Muscle of leg (tissue), 11 donors: Measurements from ENCODE around the gene TMOD3. TPM values are rescaled to one million over a fixed set of nuclear protein-coding genes. Genes with fewer than 3 reads are reported as not detected.

Source experiments
- DNase-seq: peaks from one replicate; pipeline ENCODE4 v3.0.0; 2013
- H3K27ac ChIP-seq: one replicate; pipeline ENCODE4 v1.5.1; 2013; ENCODE audit warnings: mild to moderate bottlenecking, low read length, control low read depth
- H3K27me3 ChIP-seq: one replicate; pipeline ENCODE4 v1.6.1; 2013; ENCODE audit warnings: low read length; ENCODE audit not compliant: control insufficient read depth, insufficient read depth
- H3K36me3 ChIP-seq: one replicate; pipeline ENCODE4 v1.6.1; 2013; ENCODE audit warnings: low read length; ENCODE audit not compliant: control insufficient read depth, insufficient read depth
- H3K4me1 ChIP-seq: one replicate; pipeline ENCODE4 v1.6.1; 2013; ENCODE audit warnings: low read length; ENCODE audit not compliant: control insufficient read depth, insufficient read depth
- H3K4me3 ChIP-seq: one replicate; pipeline ENCODE4 v1.5.1; 2013; ENCODE audit warnings: low read length, control low read depth
- H3K9me3 ChIP-seq: replicated peaks from 2 replicates; pipeline ENCODE4 v1.6.1; 2013; ENCODE audit warnings: low read depth, low read length; ENCODE audit not compliant: control insufficient read depth
- WGBS: methylation state at CpG from one replicate; pipeline ENCODE4 v1.1.5; 2013; ENCODE audit warnings: missing lambda C conversion rate; ENCODE audit not compliant: insufficient coverage; 5-methylcytosine and 5-hydroxymethylcytosine counted together
- polyA plus RNA-seq, 8 donors: library from polyadenylated mRNA; unstranded; fragments of 120-200 nt; gene quantifications; one replicate each; pipeline versions ENCODE4 v1.2.1 to v1.2.3, GENCODE V29; 2013; ENCODE audit warnings: inconsistent platforms in 1 of 8, low replicate concordance in 1 of 8; ENCODE audit not compliant: insufficient read length in 8 of 8, insufficient read depth in 1 of 8
- total RNA-seq: library from RNA; stranded (reverse); fragments of 120-200 nt; gene quantifications from one replicate; pipeline ENCODE4 v1.2.4, GENCODE V29; 2013

The TMOD3 gene
- total and polyA plus RNA-seq, 9 donors, result 14.3 to 27.9 (median 17.9) TPM

DNA sequence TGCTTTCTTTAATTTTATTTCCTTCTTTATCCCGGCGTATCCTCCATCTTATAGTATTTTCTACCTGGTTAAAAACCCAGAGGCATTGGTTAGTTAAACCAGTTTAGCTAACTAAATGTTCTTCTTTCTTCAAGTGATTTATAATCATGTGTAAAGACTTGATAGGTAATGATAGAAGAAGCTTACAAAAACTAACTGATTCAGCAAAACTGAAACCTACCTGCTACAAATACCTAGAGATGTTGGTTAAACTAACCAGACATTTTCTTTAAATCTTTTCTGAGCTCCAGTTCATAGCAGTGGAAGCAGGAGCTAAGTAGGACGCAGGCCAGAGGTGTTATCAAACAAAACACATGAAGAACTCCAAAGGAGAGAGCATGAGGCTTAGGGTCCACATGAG is 97.4 kb downstream of the TMOD3 start:
- no CpG with 5 or more reads among the region's 3 CpGs for WGBS
- no peak overlapping the region for H3K27ac ChIP-seq
- no peak overlapping the region for H3K4me3 ChIP-seq
- H3K4me1 ChIP-seq, result no peaks in the 10 kb centered on the region
- no peaks in the 10 kb centered on the region for H3K27me3 ChIP-seq
- no peaks in the 10 kb centered on the region for H3K9me3 ChIP-seq
- no peak for DNase-seq
- H3K36me3 ChIP-seq, result peaks cover 29% of the 10 kb centered on the region

DNA sequence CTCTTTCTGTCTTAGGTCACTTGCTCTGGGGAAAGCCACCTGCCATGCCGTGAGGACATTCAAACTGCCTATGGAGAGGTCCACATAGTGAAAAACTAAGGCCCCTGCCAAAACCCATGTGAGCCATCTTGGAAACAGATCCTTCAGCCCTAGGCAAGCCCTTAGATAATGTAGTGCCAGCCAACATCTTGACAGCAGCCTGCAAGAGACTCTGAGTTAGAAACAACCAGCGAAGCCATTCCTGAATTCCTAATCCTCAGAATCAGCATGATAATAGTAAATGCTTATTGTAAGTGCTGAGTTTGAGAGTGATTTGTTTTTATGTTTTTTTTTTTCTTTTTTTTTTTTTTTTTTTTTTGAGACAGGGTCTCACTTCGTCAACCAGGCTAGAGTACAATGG is 101.6 kb downstream of the TMOD3 start:
- Histone ChIP-seq H3K27ac (no peak overlapping the region), H3K4me3 (no peak overlapping the region), H3K27me3 (no peaks in the 10 kb centered on the region), H3K9me3 (no peaks in the 10 kb centered on the region), H3K4me1 (no peaks in the 10 kb centered on the region), H3K36me3 (peaks cover 15% of the 10 kb centered on the region)
- 100% methylated on average over 2 of the region's 3 CpGs for WGBS
- DNase-seq, result no peak

DNA sequence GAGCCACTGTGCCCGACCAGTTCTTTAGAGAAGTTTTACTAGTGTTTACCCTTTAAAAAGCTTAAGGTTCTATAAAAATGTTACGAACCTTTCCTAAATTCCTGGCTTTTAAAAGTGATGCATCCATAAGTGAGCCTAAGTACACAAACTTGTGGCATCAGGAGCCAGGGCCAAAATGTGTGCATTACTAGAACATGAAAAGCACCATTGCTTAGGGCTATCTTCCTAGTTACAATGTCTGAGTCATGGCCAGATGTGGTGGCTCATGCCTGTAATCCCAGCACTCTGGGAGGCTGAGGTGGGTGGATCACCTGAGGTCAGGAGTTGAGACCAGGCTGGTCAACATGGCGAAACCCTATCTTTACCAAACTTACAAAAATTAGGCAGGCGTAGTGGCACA is 102.2 kb downstream of the TMOD3 start:
- Histone ChIP-seq H3K4me1 (no peaks in the 10 kb centered on the region), H3K36me3 (peaks cover 17% of the 10 kb centered on the region), H3K4me3 (no peak overlapping the region), H3K27ac (no peak overlapping the region), H3K9me3 (no peaks in the 10 kb centered on the region), H3K27me3 (no peaks in the 10 kb centered on the region)
- 100% methylated on average over 1 of the region's 4 CpGs for WGBS
- no peak for DNase-seq

DNA sequence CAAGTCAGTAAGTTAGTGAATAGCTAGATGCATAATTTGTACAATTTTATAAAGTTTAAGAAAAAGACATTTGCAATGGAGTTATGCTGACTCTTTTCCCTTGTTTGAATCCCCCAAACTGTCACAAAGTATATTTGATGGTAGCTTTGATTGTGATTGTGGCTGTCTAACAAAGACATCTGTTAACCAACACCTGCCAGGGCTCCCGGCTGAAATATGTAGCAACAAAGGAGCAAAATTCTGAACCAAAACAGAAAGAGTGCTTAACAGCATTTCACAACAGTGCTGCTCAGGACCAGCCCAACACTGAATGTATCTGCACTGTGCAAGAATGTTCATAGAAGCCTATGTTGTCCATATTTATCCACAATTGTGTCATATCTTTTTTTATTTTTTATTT is 102.7 kb downstream of the TMOD3 start:
- no peak overlapping the region for H3K4me3 ChIP-seq
- H3K27me3 ChIP-seq, result no peaks in the 10 kb centered on the region
- H3K36me3 ChIP-seq, result peaks cover 17% of the 10 kb centered on the region
- WGBS, result no CpG with 5 or more reads among the region's 1 CpG
- DNase-seq, result no peak
- no peaks in the 10 kb centered on the region for H3K4me1 ChIP-seq
- H3K27ac ChIP-seq, result no peak overlapping the region
- no peaks in the 10 kb centered on the region for H3K9me3 ChIP-seq

DNA sequence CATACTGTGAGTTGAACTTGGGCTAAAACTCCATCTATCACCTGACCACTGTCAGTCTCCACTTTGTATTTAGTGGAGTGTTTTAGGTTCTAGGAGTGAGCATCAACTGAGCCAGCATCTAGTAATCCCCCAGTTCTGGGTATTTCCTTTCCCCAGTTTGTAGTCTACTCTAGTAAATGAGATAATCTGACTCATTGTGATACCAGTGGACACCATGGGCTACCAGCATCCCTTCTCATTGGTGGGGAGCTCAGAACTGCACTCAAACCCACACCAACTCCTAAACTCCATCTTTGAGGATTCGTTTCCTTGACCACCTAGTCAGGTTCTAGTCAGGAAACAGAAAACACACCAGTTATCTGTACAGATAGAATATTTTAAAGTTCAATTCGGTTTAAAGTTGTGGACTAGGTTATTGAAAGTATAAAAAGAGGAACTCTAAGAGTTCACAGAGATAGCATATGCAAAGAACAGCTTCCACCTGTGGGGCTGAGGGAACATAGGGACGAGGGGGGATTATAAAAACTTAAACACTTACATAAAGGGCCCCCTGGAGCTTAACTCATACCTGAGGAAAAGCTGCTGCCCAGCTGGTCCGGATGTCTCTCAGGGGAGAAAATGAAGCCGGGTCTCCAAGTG is 106.1 kb downstream of the TMOD3 start:
- 21% methylated on average over 2 of the region's 5 CpGs for WGBS

DNA sequence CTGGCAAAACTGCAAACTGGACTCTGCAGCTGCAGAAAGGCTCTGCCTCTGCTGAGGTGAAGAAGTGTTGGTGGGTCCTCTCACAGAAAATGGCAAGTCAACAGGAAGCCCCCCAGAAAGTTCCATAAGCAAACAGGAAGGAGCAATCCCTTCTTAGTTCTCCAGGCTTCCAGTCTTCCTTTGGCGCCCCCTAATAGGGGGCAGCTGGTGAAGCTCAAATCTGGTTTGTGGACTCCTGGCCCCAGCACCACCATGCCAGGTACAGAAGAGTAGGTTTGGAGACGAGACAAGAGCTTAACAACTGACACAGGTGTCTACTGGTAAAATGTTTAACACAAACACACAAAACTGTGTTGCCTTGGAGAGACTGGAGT is 106.6 kb downstream of the TMOD3 start:
- Histone ChIP-seq H3K36me3 (peaks cover 28% of the 10 kb centered on the region), H3K27ac (no peak overlapping the region)
- no peak for DNase-seq

More for the DNA sequence above, 106.1 kb downstream of the TMOD3 start:
- peaks cover 28% of the 10 kb centered on the region for H3K36me3 ChIP-seq
- H3K4me1 ChIP-seq, result no peaks in the 10 kb centered on the region
- no peaks in the 10 kb centered on the region for H3K9me3 ChIP-seq
- no peaks in the 10 kb centered on the region for H3K27me3 ChIP-seq
- H3K27ac ChIP-seq, result no peak overlapping the region
- no peak overlapping the region for H3K4me3 ChIP-seq
- DNase-seq, result no peak

DNA sequence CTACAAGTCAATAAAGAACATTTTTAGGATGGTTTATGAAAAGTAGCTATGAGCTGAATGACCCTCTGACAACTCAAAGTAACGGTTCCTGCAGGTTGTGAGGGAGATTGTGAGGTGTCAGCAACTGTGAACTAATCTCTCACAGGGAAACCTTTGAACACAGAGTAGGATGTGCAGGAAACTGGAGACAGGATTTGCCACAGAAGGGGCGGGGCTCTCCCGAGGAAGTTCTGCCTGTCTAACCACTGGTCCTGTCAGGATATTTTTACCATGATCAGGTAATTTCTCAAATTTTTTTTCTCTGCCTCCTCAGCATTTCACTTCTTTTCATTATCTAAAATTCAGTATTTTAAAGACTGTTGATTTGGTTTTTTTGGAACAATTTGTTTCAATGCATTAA is 108.8 kb downstream of the TMOD3 start:
- Histone ChIP-seq H3K9me3 (no peaks in the 10 kb centered on the region), H3K27ac (no peak overlapping the region), H3K36me3 (peaks cover 32% of the 10 kb centered on the region), H3K27me3 (no peaks in the 10 kb centered on the region), H3K4me1 (no peaks in the 10 kb centered on the region), H3K4me3 (no peak overlapping the region)
- WGBS, result 100% methylated on average over 1 of the region's 3 CpGs
- DNase-seq, result no peak

More for the DNA sequence above, 106.6 kb downstream of the TMOD3 start:
- no CpG with 5 or more reads among the region's 2 CpGs for WGBS
- Histone ChIP-seq H3K4me3 (no peak overlapping the region), H3K4me1 (no peaks in the 10 kb centered on the region), H3K9me3 (no peaks in the 10 kb centered on the region), H3K27me3 (no peaks in the 10 kb centered on the region)

DNA sequence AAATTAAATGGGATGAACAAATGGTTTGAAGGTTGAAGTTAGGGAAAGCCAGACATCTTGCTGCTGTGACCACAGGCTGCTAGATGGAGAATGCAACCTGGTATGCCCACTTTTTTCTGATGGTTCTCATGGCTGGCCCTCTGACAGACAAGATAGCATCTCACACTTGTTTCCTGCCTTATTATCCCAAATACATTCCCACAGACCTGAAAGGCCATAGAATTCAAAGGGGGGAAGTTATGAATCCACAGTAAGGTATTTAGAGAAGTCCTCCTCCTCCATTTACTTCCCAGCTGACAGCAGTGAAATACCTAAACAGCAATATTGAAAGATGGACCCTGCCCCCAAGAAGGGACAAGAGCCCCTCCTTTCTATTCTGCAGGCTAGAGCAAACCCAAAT is 109.8 kb downstream of the TMOD3 start:
- H3K4me3 ChIP-seq, result no peak overlapping the region
- H3K36me3 ChIP-seq, result peaks cover 32% of the 10 kb centered on the region
- DNase-seq, result no peak
- no peaks in the 10 kb centered on the region for H3K4me1 ChIP-seq
- H3K9me3 ChIP-seq, result no peaks in the 10 kb centered on the region
- no peaks in the 10 kb centered on the region for H3K27me3 ChIP-seq
- H3K27ac ChIP-seq, result no peak overlapping the region

DNA sequence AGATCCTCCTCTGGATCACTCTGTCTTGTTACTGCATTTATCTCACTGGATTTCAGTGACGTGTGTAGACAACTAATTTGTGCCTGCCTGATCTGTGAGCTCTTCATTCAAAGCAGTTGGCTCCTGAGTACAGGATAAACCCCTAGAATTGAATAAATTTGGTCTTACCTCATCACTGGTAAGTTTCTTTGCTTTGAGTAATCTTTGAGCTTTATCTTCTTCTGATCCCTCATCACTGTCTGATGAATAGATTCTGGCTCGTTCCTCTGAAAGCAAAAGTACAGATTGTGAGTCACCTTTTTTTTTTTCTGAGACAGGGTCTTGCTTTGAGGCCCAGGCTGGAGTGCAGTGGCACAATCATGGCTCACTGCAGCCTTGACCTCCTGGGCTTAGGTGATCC is 117.7 kb downstream of the TMOD3 start:
- Histone ChIP-seq H3K27me3 (no peaks in the 10 kb centered on the region), H3K36me3 (peaks cover 47% of the 10 kb centered on the region), H3K9me3 (no peaks in the 10 kb centered on the region), H3K27ac (no peak overlapping the region), H3K4me3 (no peak overlapping the region), H3K4me1 (no peaks in the 10 kb centered on the region)
- no peak for DNase-seq
- WGBS, result no CpG with 5 or more reads among the region's 2 CpGs

DNA sequence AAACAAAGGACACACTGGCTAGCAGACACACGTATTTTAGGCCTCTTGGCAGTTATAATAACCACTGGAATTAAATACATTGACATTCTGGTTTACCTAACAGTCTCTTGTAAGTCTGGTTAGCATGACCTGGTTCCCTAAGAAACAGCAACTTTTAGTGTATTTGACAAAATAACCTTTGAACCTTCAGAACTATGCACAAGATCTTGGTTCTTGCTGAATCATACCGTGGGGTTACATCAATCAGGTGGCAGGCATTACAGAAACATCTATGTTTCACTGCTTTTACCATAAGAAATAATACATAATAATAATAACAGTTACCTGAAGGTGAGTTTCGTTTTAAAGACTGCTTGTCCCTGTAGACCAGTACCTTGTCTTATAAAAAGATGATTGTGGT is 123.4 kb downstream of the TMOD3 start:
- H3K27ac ChIP-seq, result no peak overlapping the region
- no peaks in the 10 kb centered on the region for H3K4me1 ChIP-seq
- no peak for DNase-seq
- no peaks in the 10 kb centered on the region for H3K27me3 ChIP-seq
- no CpG with 5 or more reads among the region's 3 CpGs for WGBS
- H3K4me3 ChIP-seq, result no peak overlapping the region
- peaks cover 53% of the 10 kb centered on the region for H3K36me3 ChIP-seq
- H3K9me3 ChIP-seq, result no peaks in the 10 kb centered on the region

DNA sequence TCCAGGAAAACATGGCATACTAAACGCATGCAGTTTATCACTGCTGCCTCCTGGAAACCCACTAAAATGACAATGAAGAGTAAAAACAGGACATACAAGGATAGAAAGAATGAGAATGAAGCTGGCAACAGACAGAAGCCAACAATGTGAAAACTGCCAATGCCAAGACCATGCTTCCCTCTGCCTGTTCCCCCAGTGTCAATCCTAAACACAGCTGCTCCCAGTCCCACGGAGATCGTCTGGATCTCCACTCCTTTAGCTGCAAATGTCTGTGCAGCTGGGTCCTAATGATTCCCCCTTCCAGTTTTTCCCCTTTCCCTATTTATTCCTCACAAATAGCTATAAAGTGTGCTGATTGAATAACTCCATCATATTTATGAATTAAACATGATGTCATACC is 126.1 kb downstream of the TMOD3 start:
- Histone ChIP-seq H3K27me3 (no peaks in the 10 kb centered on the region), H3K36me3 (peaks cover 46% of the 10 kb centered on the region), H3K4me3 (no peak overlapping the region), H3K4me1 (no peaks in the 10 kb centered on the region), H3K27ac (no peak overlapping the region), H3K9me3 (no peaks in the 10 kb centered on the region)
- no peak for DNase-seq
- 100% methylated on average over 1 of the region's 3 CpGs for WGBS
